Measurements from ENCODE around the gene CHI3L2.

- TF ChIP-seq CTCF (IDR thresholded peaks at IDR 0.05 in 8 of 11, conservative IDR thresholded peaks at IDR 0.05 in 3 of 11) (no peak), POLR2A (IDR thresholded peaks at IDR 0.05) (no peak)
Observed at GRCh38 chr1:111234866-111235265, 7.4 kb downstream of the CHI3L2 start.

All from spleen (tissue), 7 donors.